HepG2 (cell line): ENCODE data around the gene SRCIN1. TPM values are rescaled to one million over a fixed set of nuclear protein-coding genes. Genes with fewer than 3 reads are reported as not detected.
A peak's percentile ranks its signal among the peaks of the same experiment; 100 is the strongest.

ENCODE experiments used
- ADNP ChIP-seq: sonication (generic); formaldehyde crosslinking; IDR thresholded peaks from 2 replicates; pipeline ENCODE4 v1.4.0; 2020; ENCODE audit warnings: missing genetic modification reagents
- ASH2L ChIP-seq: fragments of 300-600, 200-600 bp; sonication (generic); IDR thresholded peaks from 2 replicates; pipeline ENCODE4 v1.7.0; 2017; ENCODE audit warnings: low read depth, mild to moderate bottlenecking, moderate library complexity, mixed read lengths, low read length; ENCODE audit not compliant: insufficient read length
- CCDC6 ChIP-seq: sonication (generic); formaldehyde crosslinking; IDR thresholded peaks from 2 replicates; pipeline ENCODE4 v1.8.1; 2022; ENCODE audit warnings: mild to moderate bottlenecking, missing genetic modification reagents, moderate library complexity
- DR1 ChIP-seq: sonication (generic); formaldehyde crosslinking; IDR thresholded peaks from 2 replicates; pipeline ENCODE4 v1.8.0; 2021; ENCODE audit warnings: mild to moderate bottlenecking, missing genetic modification reagents, inconsistent platforms
- KLF9 ChIP-seq: IDR thresholded peaks from 2 replicates; pipeline ENCODE4 v1.6.1; 2016; ENCODE audit warnings: low read depth
- MYC ChIP-seq: sonication (generic); formaldehyde crosslinking; IDR thresholded peaks from 2 replicates; pipeline ENCODE4 v1.9.0; 2021; ENCODE audit warnings: missing genetic modification reagents, borderline replicate concordance
- ZNF550 ChIP-seq: sonication (generic); formaldehyde crosslinking; IDR thresholded peaks from 2 replicates; pipeline ENCODE4 v1.4.0; 2020; ENCODE audit warnings: mild to moderate bottlenecking, missing genetic modification reagents, borderline replicate concordance
- ZNF782 ChIP-seq: sonication (generic); formaldehyde crosslinking; IDR thresholded peaks from 2 replicates; pipeline ENCODE4 v1.4.0; 2020; ENCODE audit warnings: missing genetic modification reagents, mild to moderate bottlenecking, borderline replicate concordance
- polyA plus RNA-seq, 8 experiments: library from polyadenylated mRNA; depleted of rRNA in 3 of 8; stranded (reverse) in 7 of 8; unstranded in 1 of 8; fragments of >200 nt; fragmentation: Illumina TruSeq in 4 of 8; extraction: Trizol in 4 of 8; gene quantifications; 2 replicates each; pipeline versions ENCODE4 v1.2.1 to v1.2.3, GENCODE V29; 2011 to 2016; ENCODE audit warnings: low read depth in 4 of 8, missing spikeins in 1 of 8, mixed read lengths in 1 of 8; ENCODE audit not compliant: insufficient read depth in 1 of 8
- total RNA-seq, 5 experiments: library from RNA; depleted of rRNA; stranded (reverse); fragments of >200 nt; fragmentation: Illumina TruSeq; extraction: Trizol; gene quantifications; 2 replicates each; pipeline ENCODE4 v1.2.3, GENCODE V29; 2016; ENCODE audit warnings: low read depth in 1 of 5
- TF ChIP-seq, protein P1 (sequence below), 2 experiments: sonication (generic) in 1 of 2; formaldehyde crosslinking in 1 of 2; IDR thresholded peaks; 2 replicates each; pipeline versions ENCODE4 v1.5.1 to v1.6.1; 2011 to 2020; ENCODE audit warnings: borderline replicate concordance in 1 of 2, low read depth in 1 of 2, low read length in 1 of 2, mild to moderate bottlenecking in 1 of 2, missing genetic modification reagents in 1 of 2, moderate library complexity in 1 of 2
- TF ChIP-seq, protein P2 (sequence below): sonication (generic); formaldehyde crosslinking; IDR thresholded peaks from 2 replicates; pipeline ENCODE4 v1.9.0; 2021; ENCODE audit warnings: missing genetic modification reagents, mild to moderate bottlenecking, borderline replicate concordance
- TF ChIP-seq, protein P3 (sequence below): sonication (generic); formaldehyde crosslinking; IDR thresholded peaks from 2 replicates; pipeline ENCODE4 v1.4.0; 2020; ENCODE audit warnings: missing genetic modification reagents, borderline replicate concordance
- TF ChIP-seq, protein P4 (sequence below): sonication (generic); formaldehyde crosslinking; IDR thresholded peaks from 2 replicates; pipeline ENCODE4 v1.4.0; 2020; ENCODE audit warnings: missing genetic modification reagents, mild to moderate bottlenecking, borderline replicate concordance
- TF ChIP-seq, protein P5 (sequence below): sonication (generic); formaldehyde crosslinking; IDR thresholded peaks from 2 replicates; pipeline ENCODE4 v1.4.0; 2020; ENCODE audit warnings: missing genetic modification reagents, low read depth, mild to moderate bottlenecking, borderline replicate concordance

SRCIN1 gene
- total and polyA plus RNA-seq, 2 of the 13 experiments (the other 11 are each of a cell fraction or from before 2014, with no cell fraction given): 1.2 to 9.6 TPM

DNA sequence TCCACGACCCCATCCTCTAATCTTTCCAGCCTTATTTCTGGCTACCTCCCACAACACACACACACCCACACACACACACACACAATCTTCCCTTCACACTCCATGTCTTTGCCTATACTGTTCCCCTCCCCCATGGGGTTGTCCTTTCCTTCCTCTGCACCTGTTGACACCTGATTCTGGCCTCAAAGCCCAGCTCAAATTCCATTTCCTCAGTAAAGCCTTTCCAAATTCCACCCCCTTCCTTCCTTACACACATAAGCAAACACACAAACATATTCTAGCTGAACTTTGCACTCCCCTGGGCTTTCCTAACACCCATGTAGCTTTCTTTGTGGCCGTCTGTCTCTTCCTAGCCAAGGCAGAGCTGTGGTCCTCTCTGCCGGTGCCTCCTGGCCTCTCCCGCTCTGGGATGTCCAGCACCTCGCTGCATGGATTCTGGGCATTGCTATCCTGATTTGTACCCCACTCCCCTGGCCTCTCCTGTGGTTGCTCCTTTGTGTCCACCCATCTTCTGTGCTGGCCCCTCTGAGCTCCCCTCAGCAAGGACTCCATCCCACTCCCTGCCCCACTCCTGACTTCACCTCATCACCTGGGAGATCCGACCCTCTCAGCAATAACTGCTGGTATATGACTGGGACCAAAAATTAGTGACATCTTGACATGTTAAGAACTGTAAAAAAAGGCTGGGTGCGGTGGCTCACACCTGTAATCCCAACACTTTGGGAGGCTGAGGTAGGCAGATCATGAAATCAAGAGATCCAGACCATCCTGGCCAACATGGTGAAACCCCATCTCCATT is 8.4 kb upstream of the SRCIN1 start (continued):
- TF ChIP-seq, protein P1, sequence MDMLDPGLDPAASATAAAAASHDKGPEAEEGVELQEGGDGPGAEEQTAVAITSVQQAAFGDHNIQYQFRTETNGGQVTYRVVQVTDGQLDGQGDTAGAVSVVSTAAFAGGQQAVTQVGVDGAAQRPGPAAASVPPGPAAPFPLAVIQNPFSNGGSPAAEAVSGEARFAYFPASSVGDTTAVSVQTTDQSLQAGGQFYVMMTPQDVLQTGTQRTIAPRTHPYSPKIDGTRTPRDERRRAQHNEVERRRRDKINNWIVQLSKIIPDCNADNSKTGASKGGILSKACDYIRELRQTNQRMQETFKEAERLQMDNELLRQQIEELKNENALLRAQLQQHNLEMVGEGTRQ (IDR thresholded peaks at IDR 0.05; ENCODE audit: low read depth, low read length): no peak
- TF ChIP-seq, protein P1 (CRISPR knock-in tag; IDR thresholded peaks at IDR 0.05; ENCODE audit: borderline replicate concordance): peak; percentile 40; the same call in 1 of the 2 replicates
- TF ChIP-seq, protein P2, sequence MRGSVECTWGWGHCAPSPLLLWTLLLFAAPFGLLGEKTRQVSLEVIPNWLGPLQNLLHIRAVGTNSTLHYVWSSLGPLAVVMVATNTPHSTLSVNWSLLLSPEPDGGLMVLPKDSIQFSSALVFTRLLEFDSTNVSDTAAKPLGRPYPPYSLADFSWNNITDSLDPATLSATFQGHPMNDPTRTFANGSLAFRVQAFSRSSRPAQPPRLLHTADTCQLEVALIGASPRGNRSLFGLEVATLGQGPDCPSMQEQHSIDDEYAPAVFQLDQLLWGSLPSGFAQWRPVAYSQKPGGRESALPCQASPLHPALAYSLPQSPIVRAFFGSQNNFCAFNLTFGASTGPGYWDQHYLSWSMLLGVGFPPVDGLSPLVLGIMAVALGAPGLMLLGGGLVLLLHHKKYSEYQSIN (CRISPR knock-in tag): no peak
- no peak; the same call in 1 of the 2 replicates for TF ChIP-seq DR1 (CRISPR knock-in tag)
- TF ChIP-seq, protein P3, sequence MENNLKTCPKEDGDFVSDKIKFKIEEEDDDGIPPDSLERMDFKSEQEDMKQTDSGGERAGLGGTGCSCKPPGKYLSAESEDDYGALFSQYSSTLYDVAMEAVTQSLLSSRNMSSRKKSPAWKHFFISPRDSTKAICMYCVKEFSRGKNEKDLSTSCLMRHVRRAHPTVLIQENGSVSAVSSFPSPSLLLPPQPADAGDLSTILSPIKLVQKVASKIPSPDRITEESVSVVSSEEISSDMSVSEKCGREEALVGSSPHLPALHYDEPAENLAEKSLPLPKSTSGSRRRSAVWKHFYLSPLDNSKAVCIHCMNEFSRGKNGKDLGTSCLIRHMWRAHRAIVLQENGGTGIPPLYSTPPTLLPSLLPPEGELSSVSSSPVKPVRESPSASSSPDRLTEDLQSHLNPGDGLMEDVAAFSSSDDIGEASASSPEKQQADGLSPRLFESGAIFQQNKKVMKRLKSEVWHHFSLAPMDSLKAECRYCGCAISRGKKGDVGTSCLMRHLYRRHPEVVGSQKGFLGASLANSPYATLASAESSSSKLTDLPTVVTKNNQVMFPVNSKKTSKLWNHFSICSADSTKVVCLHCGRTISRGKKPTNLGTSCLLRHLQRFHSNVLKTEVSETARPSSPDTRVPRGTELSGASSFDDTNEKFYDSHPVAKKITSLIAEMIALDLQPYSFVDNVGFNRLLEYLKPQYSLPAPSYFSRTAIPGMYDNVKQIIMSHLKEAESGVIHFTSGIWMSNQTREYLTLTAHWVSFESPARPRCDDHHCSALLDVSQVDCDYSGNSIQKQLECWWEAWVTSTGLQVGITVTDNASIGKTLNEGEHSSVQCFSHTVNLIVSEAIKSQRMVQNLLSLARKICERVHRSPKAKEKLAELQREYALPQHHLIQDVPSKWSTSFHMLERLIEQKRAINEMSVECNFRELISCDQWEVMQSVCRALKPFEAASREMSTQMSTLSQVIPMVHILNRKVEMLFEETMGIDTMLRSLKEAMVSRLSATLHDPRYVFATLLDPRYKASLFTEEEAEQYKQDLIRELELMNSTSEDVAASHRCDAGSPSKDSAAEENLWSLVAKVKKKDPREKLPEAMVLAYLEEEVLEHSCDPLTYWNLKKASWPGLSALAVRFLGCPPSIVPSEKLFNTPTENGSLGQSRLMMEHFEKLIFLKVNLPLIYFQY (CRISPR knock-in tag): peak; percentile 87
- TF ChIP-seq, protein P4, sequence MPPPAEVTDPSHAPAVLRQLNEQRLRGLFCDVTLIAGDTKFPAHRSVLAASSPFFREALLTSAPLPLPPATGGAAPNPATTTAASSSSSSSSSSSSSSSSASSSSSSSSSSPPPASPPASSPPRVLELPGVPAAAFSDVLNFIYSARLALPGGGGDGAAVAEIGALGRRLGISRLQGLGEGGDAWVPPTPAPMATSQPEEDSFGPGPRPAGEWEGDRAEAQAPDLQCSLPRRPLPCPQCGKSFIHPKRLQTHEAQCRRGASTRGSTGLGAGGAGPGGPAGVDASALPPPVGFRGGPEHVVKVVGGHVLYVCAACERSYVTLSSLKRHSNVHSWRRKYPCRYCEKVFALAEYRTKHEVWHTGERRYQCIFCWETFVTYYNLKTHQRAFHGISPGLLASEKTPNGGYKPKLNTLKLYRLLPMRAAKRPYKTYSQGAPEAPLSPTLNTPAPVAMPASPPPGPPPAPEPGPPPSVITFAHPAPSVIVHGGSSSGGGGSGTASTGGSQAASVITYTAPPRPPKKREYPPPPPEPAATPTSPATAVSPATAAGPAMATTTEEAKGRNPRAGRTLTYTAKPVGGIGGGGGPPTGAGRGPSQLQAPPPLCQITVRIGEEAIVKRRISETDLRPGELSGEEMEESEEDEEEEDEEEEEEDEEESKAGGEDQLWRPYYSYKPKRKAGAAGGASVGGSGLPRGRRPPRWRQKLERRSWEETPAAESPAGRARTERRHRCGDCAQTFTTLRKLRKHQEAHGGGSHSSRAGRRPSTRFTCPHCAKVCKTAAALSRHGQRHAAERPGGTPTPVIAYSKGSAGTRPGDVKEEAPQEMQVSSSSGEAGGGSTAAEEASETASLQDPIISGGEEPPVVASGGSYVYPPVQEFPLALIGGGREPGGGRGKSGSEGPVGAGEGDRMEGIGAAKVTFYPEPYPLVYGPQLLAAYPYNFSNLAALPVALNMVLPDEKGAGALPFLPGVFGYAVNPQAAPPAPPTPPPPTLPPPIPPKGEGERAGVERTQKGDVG (CRISPR knock-in tag): peak; percentile 93; the same call in 1 of the 2 replicates
- TF ChIP-seq MYC (CRISPR knock-in tag): peak; percentile 77; the same call in 1 of the 2 replicates
- peak; percentile 99 for TF ChIP-seq ASH2L
- TF ChIP-seq ZNF782: peak; percentile 91; the same call in 1 of the 2 replicates
- TF ChIP-seq ADNP (CRISPR knock-in tag): 0 out of 2 replicates have a peak, but pooled peaks have one; percentile 19
- TF ChIP-seq KLF9: peak; percentile 82
- TF ChIP-seq CCDC6 (CRISPR knock-in tag): peak; percentile 83; the same call in 1 of the 2 replicates
- 0 out of 2 replicates have a peak, but pooled peaks have one; percentile 87 for TF ChIP-seq ZNF550 (CRISPR knock-in tag)
- TF ChIP-seq, protein P5, sequence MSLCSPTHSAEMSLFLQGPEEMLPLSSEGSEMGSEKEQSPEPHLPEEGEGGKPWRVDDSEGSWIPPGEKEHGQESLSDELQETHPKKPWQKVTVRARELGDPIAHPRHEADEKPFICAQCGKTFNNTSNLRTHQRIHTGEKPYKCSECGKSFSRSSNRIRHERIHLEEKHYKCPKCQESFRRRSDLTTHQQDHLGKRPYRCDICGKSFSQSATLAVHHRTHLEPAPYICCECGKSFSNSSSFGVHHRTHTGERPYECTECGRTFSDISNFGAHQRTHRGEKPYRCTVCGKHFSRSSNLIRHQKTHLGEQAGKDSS (CRISPR knock-in tag): peak; percentile 40; the same call in 1 of the 2 replicates
